ENCODE results near the gene OGFOD1. TPM values are rescaled to one million over a fixed set of nuclear protein-coding genes. Genes with fewer than 3 reads are reported as not detected.
A peak's percentile ranks its signal among the peaks of the same experiment; 100 is the strongest.

Gene OGFOD1
- total and polyA plus RNA-seq, 2 donors (not counting 1 experiment from before 2014, with no cell fraction given), result 8.4 to 28.7 TPM

DNA sequence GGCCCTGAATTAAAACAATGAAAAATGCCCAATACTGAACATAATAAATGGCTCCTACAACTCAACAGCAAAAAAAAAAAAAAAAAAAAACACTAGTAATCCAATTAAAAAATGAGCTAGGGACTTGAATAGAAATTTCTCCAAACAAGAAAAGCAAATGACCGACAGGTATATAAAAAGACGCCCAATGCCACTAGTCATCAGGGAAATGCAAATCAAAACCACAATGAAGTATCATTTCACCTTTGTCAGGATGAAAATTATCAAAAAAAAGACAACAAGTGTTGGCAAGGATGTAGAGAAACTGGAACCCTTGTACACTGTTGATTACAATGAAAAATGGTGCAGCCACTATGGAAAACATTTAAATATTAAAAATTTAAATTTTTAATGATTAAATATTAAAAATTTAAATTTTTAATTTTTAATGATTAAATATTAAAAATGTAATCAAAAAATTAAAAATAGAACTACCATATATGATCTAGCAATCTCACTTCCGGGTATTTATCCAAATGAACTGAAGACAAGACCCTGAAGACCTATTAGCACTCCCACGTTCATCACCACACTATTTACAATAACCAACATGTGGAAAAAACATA, 40.4 kb downstream of the OGFOD1 start:
- Histone ChIP-seq H3K27ac (ENCODE audit: low read length in 2 of 2) (no peak overlapping the region), H3K27me3 (replicated peaks in 1 of 4; ENCODE audit: control extremely low read depth in 1 of 4, control insufficient read depth in 3 of 4, insufficient read depth in 4 of 4, low read length in 3 of 4) (no peaks in the 10 kb centered on the region), H3K9ac (ENCODE audit: low read length) (no peak overlapping the region), H2AFZ (ENCODE audit: insufficient read depth, low read depth, low read length, poor library complexity, severe bottlenecking) (no peak overlapping the region), H3K79me2 (ENCODE audit: control insufficient read depth, insufficient read depth, low read length) (no peaks in the 10 kb centered on the region), H3K4me1 (ENCODE audit: control insufficient read depth in 2 of 2, insufficient read depth in 2 of 2, low read length in 2 of 2) (peaks cover 3% of the 10 kb centered on the region in 2 donors), H3K9me3 (ENCODE audit: control extremely low read depth in 1 of 3, control insufficient read depth in 2 of 3, insufficient read depth in 1 of 3, low read length in 2 of 3) (no peaks in the 10 kb centered on the region), H3K36me3 (replicated peaks in 1 of 2; ENCODE audit: control extremely low read depth in 1 of 2, control insufficient read depth in 1 of 2, extremely low read depth in 1 of 2, insufficient read depth in 2 of 2, low read length in 1 of 2) (peaks cover 2 to 19% of the 10 kb centered on the region in 2 experiments), H3K4me3 (ENCODE audit: control extremely low read depth in 1 of 5, extremely low read depth in 1 of 5, insufficient read depth in 1 of 5, low read depth in 2 of 5, low read length in 4 of 5) (no peak overlapping the region), H3K4me2 (replicated peaks; ENCODE audit: low read depth, low read length, poor library complexity, severe bottlenecking) (peak overlapping the region; percentile 14), H4K20me1 (ENCODE audit: control insufficient read depth, insufficient read depth, low read length, poor library complexity, severe bottlenecking) (no peaks in the 10 kb centered on the region)
- CTCF ChIA-PET, result interaction anchor here (0.6 kb wide), 2 partner anchors 90 to 1180 kb away, joined by 3 read pairs; no protein-coding TSS in a partner anchor
- WGBS (ENCODE audit: insufficient coverage), result 20% methylated on average over 2 of the region's 4 CpGs
- no peak overlapping the region for H3K27ac Mint-ChIP-seq
- TF ChIP-seq, protein P1, sequence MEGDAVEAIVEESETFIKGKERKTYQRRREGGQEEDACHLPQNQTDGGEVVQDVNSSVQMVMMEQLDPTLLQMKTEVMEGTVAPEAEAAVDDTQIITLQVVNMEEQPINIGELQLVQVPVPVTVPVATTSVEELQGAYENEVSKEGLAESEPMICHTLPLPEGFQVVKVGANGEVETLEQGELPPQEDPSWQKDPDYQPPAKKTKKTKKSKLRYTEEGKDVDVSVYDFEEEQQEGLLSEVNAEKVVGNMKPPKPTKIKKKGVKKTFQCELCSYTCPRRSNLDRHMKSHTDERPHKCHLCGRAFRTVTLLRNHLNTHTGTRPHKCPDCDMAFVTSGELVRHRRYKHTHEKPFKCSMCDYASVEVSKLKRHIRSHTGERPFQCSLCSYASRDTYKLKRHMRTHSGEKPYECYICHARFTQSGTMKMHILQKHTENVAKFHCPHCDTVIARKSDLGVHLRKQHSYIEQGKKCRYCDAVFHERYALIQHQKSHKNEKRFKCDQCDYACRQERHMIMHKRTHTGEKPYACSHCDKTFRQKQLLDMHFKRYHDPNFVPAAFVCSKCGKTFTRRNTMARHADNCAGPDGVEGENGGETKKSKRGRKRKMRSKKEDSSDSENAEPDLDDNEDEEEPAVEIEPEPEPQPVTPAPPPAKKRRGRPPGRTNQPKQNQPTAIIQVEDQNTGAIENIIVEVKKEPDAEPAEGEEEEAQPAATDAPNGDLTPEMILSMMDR (IDR thresholded peaks at IDR 0.05), result no peak
- no peak for TF ChIP-seq EZH2 (IDR thresholded peaks at IDR 0.05; ENCODE audit: borderline replicate concordance, insufficient read depth, low read depth, low read length, poor library complexity, severe bottlenecking)
- peaks cover 11% of the 10 kb centered on the region for H3K4me1 Mint-ChIP-seq
- POLR2A ChIA-PET, result no interaction called here
- no peaks in the 10 kb centered on the region for H3K27me3 Mint-ChIP-seq
- DNase-seq (no peak), ATAC-seq (ENCODE audit: low read depth) (no peak)
- no peaks in the 10 kb centered on the region for H3K9me3 Mint-ChIP-seq (ENCODE audit: insufficient read depth)
- intact Hi-C loops (cut with micrococcal nuclease), result no loop called here
- no peak overlapping the region for H3K4me3 Mint-ChIP-seq

DNA sequence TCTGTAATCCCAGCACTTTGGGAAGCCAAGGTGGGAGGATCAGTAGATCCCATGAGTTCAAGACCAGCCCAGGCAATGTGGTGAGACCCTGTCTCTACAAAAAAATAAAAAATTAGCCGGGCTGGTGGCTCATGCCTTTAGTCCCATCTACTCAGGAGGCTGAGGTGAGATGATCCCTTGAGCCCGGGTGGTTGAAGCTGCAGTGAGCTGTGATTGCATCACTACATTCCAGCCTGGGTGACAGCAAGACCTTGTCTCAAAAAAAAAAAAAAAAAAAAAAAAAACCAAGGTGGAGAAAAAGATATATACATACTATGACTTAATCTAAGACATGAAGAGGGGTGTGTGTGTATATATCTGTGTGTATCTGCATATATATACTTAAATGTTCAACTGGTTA, 41.8 kb downstream of the OGFOD1 start:
- Mint-ChIP-seq H3K27ac (no peak overlapping the region), H3K27me3 (no peaks in the 10 kb centered on the region), H3K9me3 (ENCODE audit: insufficient read depth) (no peaks in the 10 kb centered on the region), H3K4me3 (no peak overlapping the region), H3K4me1 (peaks cover 11% of the 10 kb centered on the region)
- H2AFZ ChIP-seq (ENCODE audit: insufficient read depth, low read depth, low read length, poor library complexity, severe bottlenecking), result no peak overlapping the region
- ChIA-PET POLR2A (no interaction called here), CTCF (no interaction called here)
- no peak for ATAC-seq (ENCODE audit: low read depth)
- peaks cover 3% of the 10 kb centered on the region in 2 donors for H3K4me1 ChIP-seq (ENCODE audit: control insufficient read depth in 2 of 2, insufficient read depth in 2 of 2, low read length in 2 of 2)
- H3K27ac ChIP-seq (ENCODE audit: low read length in 2 of 2), result no peak overlapping the region
- DNase-seq, result no peak
- no peak overlapping the region for H3K4me2 ChIP-seq (replicated peaks; ENCODE audit: low read depth, low read length, poor library complexity, severe bottlenecking)
- no peaks in the 10 kb centered on the region for H3K27me3 ChIP-seq (replicated peaks in 1 of 4; ENCODE audit: control extremely low read depth in 1 of 4, control insufficient read depth in 3 of 4, insufficient read depth in 4 of 4, low read length in 3 of 4)
- no peaks in the 10 kb centered on the region for H4K20me1 ChIP-seq (ENCODE audit: control insufficient read depth, insufficient read depth, low read length, poor library complexity, severe bottlenecking)
- H3K9ac ChIP-seq (ENCODE audit: low read length), result no peak overlapping the region
- intact Hi-C loops (cut with micrococcal nuclease), result no loop called here
- no peak overlapping the region for H3K4me3 ChIP-seq (ENCODE audit: control extremely low read depth in 1 of 5, extremely low read depth in 1 of 5, insufficient read depth in 1 of 5, low read depth in 2 of 5, low read length in 4 of 5)
- no peak for TF ChIP-seq EZH2 (IDR thresholded peaks at IDR 0.05; ENCODE audit: borderline replicate concordance, insufficient read depth, low read depth, low read length, poor library complexity, severe bottlenecking)
- TF ChIP-seq, protein P1 (IDR thresholded peaks at IDR 0.05), result no peak
- H3K79me2 ChIP-seq (ENCODE audit: control insufficient read depth, insufficient read depth, low read length), result no peaks in the 10 kb centered on the region
- H3K36me3 ChIP-seq (replicated peaks in 1 of 2; ENCODE audit: control extremely low read depth in 1 of 2, control insufficient read depth in 1 of 2, extremely low read depth in 1 of 2, insufficient read depth in 2 of 2, low read length in 1 of 2), result peaks cover 4 to 33% of the 10 kb centered on the region in 2 experiments
- H3K9me3 ChIP-seq (ENCODE audit: control extremely low read depth in 1 of 3, control insufficient read depth in 2 of 3, insufficient read depth in 1 of 3, low read length in 2 of 3), result no peaks in the 10 kb centered on the region
- 100% methylated on average over 1 of the region's 2 CpGs for WGBS (ENCODE audit: insufficient coverage)

Data from B cell (primary cell).